Panc1 (cell line): ENCODE measurements around the gene LPGAT1. TPM values are rescaled to one million over a fixed set of nuclear protein-coding genes. Genes with fewer than 3 reads are reported as not detected.

ENCODE experiments used
- ATAC-seq: fragments of 200-7000 bp; cut with Tn5 transposase; 2 replicates; pipeline ENCODE4 v1.9.1; 2020; ENCODE audit warnings: mild to moderate bottlenecking, moderate library complexity
- BruUV-seq: library from RNA; stranded (reverse); fragments of 400-500 nt; replicated peaks from 2 replicates; lab custom pipeline; 2021; lab: Mats Ljungman, UMichigan
- CTCF ChIA-PET: fragments of 300-600 bp; sonication (Branson Sonifier 250); formaldehyde crosslinking; loops from one replicate; lab custom pipeline; 2022; ENCODE audit warnings: antibody characterized with exemption; lab: Charles Lee
- POLR2A ChIA-PET: fragments of 300-600 bp; sonication (Branson Sonifier 250); formaldehyde crosslinking; loops from one replicate; lab custom pipeline; 2022; ENCODE audit warnings: antibody characterized with exemption; lab: Charles Lee
- DNase-seq: peaks from one replicate; pipeline ENCODE4 v3.0.0-alpha.2; 2010; ENCODE audit warnings: low read depth, low spot score
- H3K27ac ChIP-seq: 2 replicates; pipeline ENCODE4 v1.5.1; 2011; ENCODE audit warnings: mild to moderate bottlenecking, low read length, inconsistent platforms
- H3K27me3 ChIP-seq: fragments of 200-500 bp; sonication (Bioruptor generic); 2 replicates; pipeline ENCODE4 v1.6.0; 2014; ENCODE audit warnings: low read length, inconsistent platforms; ENCODE audit not compliant: control insufficient read depth, insufficient read depth
- H3K36me3 ChIP-seq: fragments of 200-500 bp; sonication (Bioruptor generic); 2 replicates; pipeline ENCODE4 v1.5.1; 2014; ENCODE audit warnings: inconsistent platforms, mild to moderate bottlenecking, low read length, moderate library complexity; ENCODE audit not compliant: control insufficient read depth, insufficient read depth
- H3K4me1 ChIP-seq: 2 replicates; pipeline ENCODE4 v1.5.1; 2011; ENCODE audit warnings: inconsistent platforms, mild to moderate bottlenecking, low read length, moderate library complexity; ENCODE audit not compliant: control insufficient read depth, insufficient read depth
- H3K4me3 ChIP-seq, 2 experiments: 2 replicates each; pipeline ENCODE4 v1.5.1; 2011 to 2012; ENCODE audit warnings: low read depth in 2 of 2, low read length in 2 of 2, mild to moderate bottlenecking in 2 of 2, inconsistent platforms in 1 of 2, moderate library complexity in 1 of 2
- H3K9me3 ChIP-seq: fragments of 200-500 bp; sonication (Bioruptor generic); 2 replicates; pipeline ENCODE4 v1.5.1; 2014; ENCODE audit warnings: low read depth, mild to moderate bottlenecking, inconsistent platforms, low read length, moderate library complexity; ENCODE audit not compliant: control insufficient read depth, insufficient read depth
- CTCF ChIP-seq: fragments of 450-650 bp; IDR thresholded peaks from 2 replicates; pipeline ENCODE4 v1.5.1; 2017; ENCODE audit warnings: mild to moderate bottlenecking
- POLR2AphosphoS5 ChIP-seq: IDR thresholded peaks from 2 replicates; pipeline ENCODE4 v1.6.1; 2012; ENCODE audit warnings: mild to moderate bottlenecking, low read depth, low read length, moderate library complexity
- REST ChIP-seq, 2 experiments: IDR thresholded peaks; 2 replicates each; pipeline ENCODE4 v1.6.1; 2011 to 2012; ENCODE audit warnings: low read depth in 2 of 2, control low read depth in 1 of 2, low read length in 1 of 2, mild to moderate bottlenecking in 1 of 2, moderate library complexity in 1 of 2; ENCODE audit not compliant: insufficient read depth in 1 of 2
- SIN3A ChIP-seq: IDR thresholded peaks from 2 replicates; pipeline ENCODE4 v1.6.1; 2012; ENCODE audit warnings: low read depth, mild to moderate bottlenecking, low read length, moderate library complexity, borderline replicate concordance; ENCODE audit not compliant: insufficient read depth
- TCF7L2 ChIP-seq: IDR thresholded peaks from 2 replicates; pipeline ENCODE4 v1.6.1; 2011; ENCODE audit warnings: mild to moderate bottlenecking, low read depth, low read length, inconsistent platforms
- in situ Hi-C: cut with HindIII; loops from 2 replicates; pipeline ENCODE4 v1.10.0; 2016; ENCODE audit warnings: low sequenced_read_pairs, low pct_unique_long_range_greater_than_20kb
- intact Hi-C: fragments of 100-400 bp; cut with micrococcal nuclease; formaldehyde crosslinking; loops from one replicate; pipeline ENCODE4 v1.10.0; 2022; ENCODE audit not compliant: unreplicated experiment
- total RNA-seq: library from RNA; stranded (reverse); gene quantifications from one replicate; pipeline ENCODE4 v1.2.1, GENCODE V29; 2021; ENCODE audit not compliant: unreplicated experiment

The LPGAT1 gene
- total RNA-seq, 1 experiment from 2014 or later, result 85.4 TPM

GRCh38 chr1:211739671-211740411, 90.7 kb downstream of the LPGAT1 start:
- POLR2A ChIA-PET, result interaction anchor here (0.6 kb wide), 1 partner anchor 790 kb away, joined by 4 read pairs; no protein-coding TSS in a partner anchor

GRCh38 chr1:211738691-211739301, 91.8 kb downstream of the LPGAT1 start:
- in situ Hi-C loops, result no loop called here
- Histone ChIP-seq H3K9me3 (no peaks in the 10 kb centered on the region), H3K27me3 (no peaks in the 10 kb centered on the region), H3K4me3 (no peak overlapping the region), H3K36me3 (no peaks in the 10 kb centered on the region), H3K27ac (peak overlapping the region; percentile 99), H3K4me1 (peaks cover 79% of the 10 kb centered on the region)
- ATAC-seq (no peak), DNase-seq (no peak)
- BruUV-seq, result no TSS peak
- intact Hi-C loops, result no loop called here
- CTCF ChIA-PET, result no interaction called here
- TF ChIP-seq TCF7L2 (no peak), POLR2AphosphoS5 (no peak), CTCF (no peak), SIN3A (no peak)
- POLR2A ChIA-PET, result no interaction called here

More at GRCh38 chr1:211739671-211740411, 90.7 kb downstream of the LPGAT1 start:
- intact Hi-C loops (no loop called here), in situ Hi-C loops (no loop called here)
- no peaks in the 10 kb centered on the region for H3K9me3 ChIP-seq
- peak overlapping the region; percentile 99 for H3K27ac ChIP-seq
- CTCF ChIA-PET, result interaction anchor here (0.6 to 0.7 kb wide), 2 partner anchors 59 kb away, joined by 3 to 4 read pairs; no protein-coding TSS in a partner anchor
- no peak overlapping the region for H3K4me3 ChIP-seq
- no peaks in the 10 kb centered on the region for H3K36me3 ChIP-seq
- BruUV-seq, result no TSS peak
- H3K27me3 ChIP-seq, result no peaks in the 10 kb centered on the region
- peaks cover 69% of the 10 kb centered on the region for H3K4me1 ChIP-seq
- DNase-seq, result no peak
- ATAC-seq, result no peak
- TF ChIP-seq CTCF (no peak), POLR2AphosphoS5 (no peak), TCF7L2 (no peak)

- intact Hi-C loops, result no loop called here
- in situ Hi-C loops, result no loop called here
- Histone ChIP-seq H3K36me3 (no peaks in the 10 kb centered on the region), H3K4me3 (no peak overlapping the region), H3K27me3 (no peaks in the 10 kb centered on the region), H3K4me1 (peaks cover 80% of the 10 kb centered on the region), H3K9me3 (no peaks in the 10 kb centered on the region), H3K27ac (peak overlapping the region; percentile 99)
- DNase-seq (no peak), ATAC-seq (no peak)
- ChIA-PET POLR2A (no interaction called here), CTCF (no interaction called here)
- BruUV-seq, result no TSS peak
- TF ChIP-seq POLR2AphosphoS5 (no peak), SIN3A (no peak), REST (IDR thresholded peaks at IDR 0.05; ENCODE audit: insufficient read depth in 1 of 2, low read depth in 2 of 2, low read length in 1 of 2) (no peak), CTCF (no peak), TCF7L2 (no peak)
Measured at GRCh38 chr1:211738096-211738690, 92.4 kb downstream of the LPGAT1 start.
